T-cell (primary cell): ENCODE results near the gene IFNA13. TPM values are rescaled to one million over a fixed set of nuclear protein-coding genes. Genes with fewer than 3 reads are reported as not detected.
"Not testable (repeated sequence)": the region's sequence is repeated elsewhere in the genome, so short reads cannot be mapped to it uniquely, and the experiment has no call there.

Experiments
- ATAC-seq, 4 experiments: fragments of 200-7000 bp in 3 of 4; fragments of 150-1000 bp in 1 of 4; cut with Tn5 transposase; replicated peaks in 1 of 4; 1 replicate in 3 of 4; 2 replicates in 1 of 4; pipeline ENCODE4 v1.10.0; 2021; ENCODE audit warnings: moderate library complexity in 3 of 4, mild to moderate bottlenecking in 2 of 4, moderate number of reproducible peaks in 1 of 4
- CTCF ChIA-PET, 2 donors: fragments of 300-600 bp; sonication (Branson Sonifier 250); formaldehyde crosslinking; loops; one replicate each; lab custom pipeline; 2022; ENCODE audit warnings: antibody characterized with exemption in 2 of 2; lab: Charles Lee
- POLR2A ChIA-PET, 2 donors: fragments of 300-600 bp; sonication (Branson Sonifier 250); formaldehyde crosslinking; loops; one replicate each; lab custom pipeline; 2022; ENCODE audit warnings: antibody characterized with exemption in 2 of 2; lab: Charles Lee
- DNase-seq, 35 experiments: peaks; one replicate each; pipeline versions ENCODE4 v3.0.0 to v3.0.0-alpha.2; 2013 to 2023
- H3K27ac ChIP-seq: one replicate; pipeline ENCODE4 v1.5.1; 2013; ENCODE audit warnings: low read length
- H3K27me3 ChIP-seq, 2 experiments: replicated peaks in 1 of 2; 1 replicate in 1 of 2; 2 replicates in 1 of 2; pipeline versions ENCODE4 v1.6.1 to v1.7.0; 2013; ENCODE audit warnings: low read length in 1 of 2, mixed read lengths in 1 of 2; ENCODE audit not compliant: control insufficient read depth in 2 of 2, insufficient read depth in 2 of 2; ENCODE audit errors: extremely low read depth in 1 of 2
- H3K36me3 ChIP-seq, 2 donors: 1 replicate in 1 of 2; 2 replicates in 1 of 2; pipeline versions ENCODE4 v1.6.1 to v1.7.0; 2013; ENCODE audit warnings: low read length in 1 of 2; ENCODE audit not compliant: control insufficient read depth in 2 of 2, insufficient read depth in 1 of 2; ENCODE audit errors: extremely low read depth in 1 of 2
- H3K4me1 ChIP-seq, 2 experiments: 1 replicate in 1 of 2; 2 replicates in 1 of 2; pipeline versions ENCODE4 v1.6.1 to v1.7.0; 2013; ENCODE audit warnings: low read length in 2 of 2, mixed read lengths in 1 of 2; ENCODE audit not compliant: insufficient read depth in 2 of 2, control insufficient read depth in 1 of 2; ENCODE audit errors: extremely low read depth in 1 of 2
- H3K4me3 ChIP-seq, 2 donors: 1 replicate in 1 of 2; 2 replicates in 1 of 2; pipeline versions ENCODE4 v1.5.1 to v1.7.0; 2013; ENCODE audit warnings: mild to moderate bottlenecking in 2 of 2, low read length in 1 of 2, moderate library complexity in 1 of 2; ENCODE audit not compliant: control insufficient read depth in 1 of 2; ENCODE audit errors: extremely low read depth in 1 of 2
- H3K9me3 ChIP-seq: 2 replicates; pipeline ENCODE4 v1.7.0; 2013
- H3K27ac Mint-ChIP-seq, 2 donors: one replicate each; pipeline ENCODE4 v1.8.0; 2020 to 2021; ENCODE audit warnings: mild to moderate bottlenecking in 2 of 2, mixed read lengths in 2 of 2
- H3K27me3 Mint-ChIP-seq, 2 donors: one replicate each; pipeline ENCODE4 v1.8.0; 2021 to 2022; ENCODE audit warnings: mixed read lengths in 2 of 2
- H3K36me3 Mint-ChIP-seq: one replicate; pipeline ENCODE4 v1.8.0; 2021; ENCODE audit warnings: mixed read lengths
- H3K4me1 Mint-ChIP-seq, 3 donors: one replicate each; pipeline ENCODE4 v1.8.0; 2020 to 2022; ENCODE audit warnings: mixed read lengths in 3 of 3, mild to moderate bottlenecking in 1 of 3
- H3K4me3 Mint-ChIP-seq, 3 donors: one replicate each; pipeline ENCODE4 v1.8.0; 2020 to 2022; ENCODE audit warnings: mild to moderate bottlenecking in 3 of 3, mixed read lengths in 3 of 3, moderate library complexity in 3 of 3
- H3K9me3 Mint-ChIP-seq, 3 donors: one replicate each; pipeline ENCODE4 v1.8.0; 2020 to 2022; ENCODE audit warnings: mixed read lengths in 3 of 3
- WGBS: methylation state at CpG from one replicate; pipeline ENCODE4 v1.1.5; 2013; ENCODE audit warnings: missing lambda C conversion rate; ENCODE audit not compliant: insufficient coverage; 5-methylcytosine and 5-hydroxymethylcytosine counted together
- total RNA-seq, 35 experiments: library from RNA in 6 of 35; stranded (reverse) in 6 of 35; fragments of 120-200 nt in 1 of 35; gene quantifications; one replicate each; pipeline versions ENCODE4 v1.2.1 to v1.2.4 and lab custom pipeline; 2013 to 2026

The IFNA13 gene
- total RNA-seq, 5 donors from 2014 or later (not counting 1 experiment from before 2014, with no cell fraction given) = not detected

DNA sequence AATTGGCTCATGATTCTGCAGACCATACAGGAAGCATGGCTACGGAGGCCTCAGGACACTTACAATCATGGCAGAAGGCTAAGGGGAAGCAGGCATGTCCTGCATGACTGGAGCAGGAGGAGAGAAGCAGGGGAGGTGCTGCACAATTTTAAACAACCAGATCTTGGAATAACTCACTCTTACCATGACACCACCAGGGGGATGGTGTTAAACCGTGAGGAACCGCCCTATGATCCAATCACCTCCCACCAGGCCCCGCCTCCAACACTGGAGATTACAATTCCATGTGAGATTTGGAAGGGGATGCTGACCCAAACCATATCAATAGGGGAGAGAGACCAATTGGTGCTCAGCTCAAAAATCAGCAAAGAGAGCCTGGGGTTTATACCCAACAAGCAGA is 3.6 kb upstream of the IFNA13 start:
- H3K36me3 Mint-ChIP-seq, H3K4me1 ChIP-seq, H3K4me3 Mint-ChIP-seq, H3K9me3 Mint-ChIP-seq, CTCF ChIA-PET, POLR2A ChIA-PET, H3K36me3 ChIP-seq, ATAC-seq, H3K4me1 Mint-ChIP-seq, H3K27ac Mint-ChIP-seq, DNase-seq, H3K27ac ChIP-seq, H3K27me3 ChIP-seq, H3K4me3 ChIP-seq, H3K9me3 ChIP-seq: not testable (repeated sequence)
- WGBS = no CpG with 5 or more reads among the region's 4 CpGs
- peaks cover 11 to 23% of the 10 kb centered on the region in 2 donors for H3K27me3 Mint-ChIP-seq

GRCh38 chr9:21367169-21367568 is 688 bp downstream of the IFNA13 start:
- H3K36me3 ChIP-seq, H3K4me3 ChIP-seq, ATAC-seq, H3K4me1 Mint-ChIP-seq, H3K9me3 ChIP-seq, H3K4me3 Mint-ChIP-seq, H3K27ac Mint-ChIP-seq, H3K36me3 Mint-ChIP-seq, H3K4me1 ChIP-seq, H3K9me3 Mint-ChIP-seq, DNase-seq, H3K27me3 ChIP-seq, CTCF ChIA-PET, H3K27ac ChIP-seq: not testable (repeated sequence)
- WGBS = no CpG with 5 or more reads among the region's 2 CpGs
- POLR2A ChIA-PET = interaction anchor here in 1 of 2 donors (0.6 kb wide), 1 partner anchor 973 kb away, joined by 3 read pairs; no protein-coding TSS in a partner anchor
- H3K27me3 Mint-ChIP-seq = peaks cover 20 to 34% of the 10 kb centered on the region in 2 donors

GRCh38 chr9:21362287-21362686 is 5.6 kb downstream of the IFNA13 start:
- H3K27me3 Mint-ChIP-seq = peaks cover 16 to 30% of the 10 kb centered on the region in 2 donors
- WGBS = 90% methylated on average over 1 of the region's 8 CpGs
- no peak overlapping the region for H3K27ac Mint-ChIP-seq
- H3K9me3 Mint-ChIP-seq = no peaks in the 10 kb centered on the region
- Histone ChIP-seq H3K9me3 (no peaks in the 10 kb centered on the region), H3K36me3 (no peaks in the 10 kb centered on the region), H3K4me1 (peaks cover 5 to 7% of the 10 kb centered on the region in 2 experiments), H3K27me3 (no peaks in the 10 kb centered on the region), H3K4me3 (no peak overlapping the region), H3K27ac (no peak overlapping the region)
- ATAC-seq (no peak), DNase-seq (no peak)
- H3K4me3 Mint-ChIP-seq = no peak overlapping the region
- ChIA-PET POLR2A (no interaction called here), CTCF (no interaction called here)
- no peaks in the 10 kb centered on the region for H3K36me3 Mint-ChIP-seq
- peaks cover 16 to 18% (median 16%) of the 10 kb centered on the region in 3 donors for H3K4me1 Mint-ChIP-seq

- peak overlapping the region; percentile 10 to 16 for H3K4me3 ChIP-seq
- ATAC-seq = peak; percentile 76 to 83 (median 82)
Measured at GRCh38 chr9:21357479-21358460, 10.1 kb downstream of the IFNA13 start.

GRCh38 chr9:21350787-21351186 is 17.1 kb downstream of the IFNA13 start, which contains the start of gene IFNA6:
IFNA6 (minus strand) TSS chr9:21350887; CDS start chr9:21350887, 0 bp downstream.
- Mint-ChIP-seq H3K27ac (no peak within 1 kb of the TSS), H3K4me1 (no peaks in the 10 kb centered on the region), H3K4me3 (no peak within 1 kb of the TSS), H3K27me3 (peaks cover 23 to 26% of the 10 kb centered on the region in 2 donors), H3K9me3 (peaks cover 5 to 6% (median 6%) of the 10 kb centered on the region in 3 donors), H3K36me3 (peaks cover 5% of the 10 kb centered on the region)
- Histone ChIP-seq H3K4me1 (no peaks in the 10 kb centered on the region), H3K9me3 (no peaks in the 10 kb centered on the region), H3K27me3 (peaks cover 0 to 3% of the 10 kb centered on the region in 2 experiments), H3K4me3 (no peak within 1 kb of the TSS), H3K27ac (no peak within 1 kb of the TSS), H3K36me3 (no peaks in the 10 kb centered on the region)
- WGBS = no CpG with 5 or more reads among the region's 1 CpG
- DNase-seq = no peak
- ChIA-PET CTCF (no interaction called here), POLR2A (no interaction called here)
- no peak for ATAC-seq

More at GRCh38 chr9:21357479-21358460, 10.1 kb downstream of the IFNA13 start:
- H3K4me1 Mint-ChIP-seq = peaks cover 19 to 23% (median 21%) of the 10 kb centered on the region in 3 donors
- Histone ChIP-seq H3K9me3 (no peaks in the 10 kb centered on the region), H3K27ac (peak overlapping the region; percentile 61), H3K4me1 (peaks cover 5 to 7% of the 10 kb centered on the region in 2 experiments), H3K27me3 (peaks cover 0 to 3% of the 10 kb centered on the region in 2 experiments), H3K36me3 (no peaks in the 10 kb centered on the region)
- H3K27ac Mint-ChIP-seq = peak overlapping the region; percentile 87 to 95
- CTCF ChIA-PET = interaction anchor here in 1 of 2 donors (0.6 to 1.8 kb wide), 3 partner anchors 29 to 38 kb away, joined by 3 to 7 read pairs (median 3); no protein-coding TSS in a partner anchor
- POLR2A ChIA-PET = interaction anchor here in 1 of 2 donors (0.5 kb wide), 1 partner anchor 1306 kb away, joined by 3 read pairs; no protein-coding TSS in a partner anchor
- DNase-seq = peak in 1 of 35 experiments; percentile 35
- H3K9me3 Mint-ChIP-seq = peaks cover 5 to 6% (median 6%) of the 10 kb centered on the region in 3 donors
- 18% methylated on average over 3 of the region's 7 CpGs for WGBS
- H3K27me3 Mint-ChIP-seq = peaks cover 6% of the 10 kb centered on the region in 2 donors
- H3K36me3 Mint-ChIP-seq = peaks cover 5% of the 10 kb centered on the region
- peak overlapping the region; percentile 40 to 70 (median 62) for H3K4me3 Mint-ChIP-seq

DNA sequence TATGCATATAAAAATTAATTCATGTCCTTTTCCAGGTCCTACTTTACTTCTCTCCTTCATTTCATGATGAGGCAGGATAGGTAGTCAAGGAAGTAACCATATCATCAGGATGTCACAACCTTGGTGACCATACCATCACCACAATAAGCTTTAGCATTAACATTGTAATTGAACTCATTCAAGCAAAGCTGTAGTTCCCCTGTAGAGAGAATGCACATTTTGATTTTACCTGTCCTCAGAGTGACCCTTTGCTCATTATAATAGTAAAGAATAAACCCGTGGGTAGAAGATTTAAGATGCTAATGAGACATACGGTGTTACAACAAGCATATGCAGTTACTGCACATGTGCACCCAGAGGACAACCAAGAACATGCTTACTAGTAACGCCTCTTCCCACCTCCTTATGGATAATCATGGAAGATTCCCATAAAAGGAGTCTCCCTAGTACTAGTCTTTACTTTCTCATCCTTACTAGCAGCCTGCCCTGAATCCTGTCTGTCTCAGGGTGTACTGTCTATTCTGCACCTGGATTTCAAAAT is 19.4 kb downstream of the IFNA13 start:
- H3K36me3 Mint-ChIP-seq = no peaks in the 10 kb centered on the region
- H3K4me1 ChIP-seq = no peaks in the 10 kb centered on the region
- H3K4me3 Mint-ChIP-seq = no peak overlapping the region
- 80% methylated on average over 1 of the region's 3 CpGs for WGBS
- CTCF ChIA-PET = interaction anchor here (0.6 to 1.6 kb wide), 4 partner anchors 13 to 47 kb away, joined by 3 to 4 read pairs (median 3); partner anchors contain the start of gene KLHL9 (in 1 of the 2)
- H3K9me3 ChIP-seq = no peaks in the 10 kb centered on the region
- DNase-seq (no peak), ATAC-seq (no peak)
- no peaks in the 10 kb centered on the region for H3K9me3 Mint-ChIP-seq
- H3K27ac ChIP-seq = no peak overlapping the region
- H3K27me3 ChIP-seq = peaks cover 0 to 3% of the 10 kb centered on the region in 2 experiments
- peaks cover 32 to 34% of the 10 kb centered on the region in 2 donors for H3K27me3 Mint-ChIP-seq
- no peak overlapping the region for H3K4me3 ChIP-seq
- H3K4me1 Mint-ChIP-seq = no peaks in the 10 kb centered on the region
- POLR2A ChIA-PET = no interaction called here
- no peak overlapping the region for H3K27ac Mint-ChIP-seq
- H3K36me3 ChIP-seq = no peaks in the 10 kb centered on the region
